Measurements from ENCODE around the gene GAB4.

The GAB4 gene

GRCh38 chr22:16987822-16988221 is 20.2 kb downstream of the GAB4 start:
- DNase-seq: no peak

- DNase-seq: no peak
Observed at GRCh38 chr22:16975155-16975885, 32.7 kb downstream of the GAB4 start.

- DNase-seq: no peak
Observed at GRCh38 chr22:16974298-16975084, 33.5 kb downstream of the GAB4 start.

DNA sequence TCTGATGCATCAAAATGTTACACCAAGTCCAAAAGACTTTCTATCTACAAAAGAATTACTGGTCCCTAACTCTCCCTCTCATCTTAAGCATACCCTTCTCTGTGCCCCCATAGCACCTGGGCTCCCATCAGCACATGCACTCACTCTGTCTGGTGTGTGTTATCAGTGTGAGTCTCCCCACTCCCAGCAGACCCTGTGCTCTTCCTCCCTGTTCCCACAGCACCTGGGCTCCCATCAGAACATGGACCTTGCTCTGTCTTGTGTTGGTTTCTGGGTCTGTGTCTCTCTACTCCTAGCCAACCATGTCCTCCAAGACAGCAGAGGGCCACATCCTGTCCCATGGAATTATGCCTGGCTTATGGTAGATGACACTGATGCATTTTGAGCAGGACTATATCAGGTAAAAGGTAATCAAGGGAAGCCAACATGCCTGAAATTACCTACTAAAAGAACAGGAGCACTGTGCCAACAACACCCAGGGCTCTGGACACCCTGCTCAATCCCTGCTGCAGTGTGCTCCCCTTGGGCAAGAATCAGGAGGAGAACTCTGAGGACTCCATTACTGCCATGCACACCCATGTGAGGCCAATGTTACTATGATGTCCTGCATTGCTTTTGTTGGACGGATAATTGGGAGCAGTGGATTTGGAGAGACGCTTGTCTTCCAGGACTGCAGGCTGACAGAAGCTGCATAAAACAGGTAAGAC is 34.3 kb downstream of the GAB4 start:
- DNase-seq: no peak

DNA sequence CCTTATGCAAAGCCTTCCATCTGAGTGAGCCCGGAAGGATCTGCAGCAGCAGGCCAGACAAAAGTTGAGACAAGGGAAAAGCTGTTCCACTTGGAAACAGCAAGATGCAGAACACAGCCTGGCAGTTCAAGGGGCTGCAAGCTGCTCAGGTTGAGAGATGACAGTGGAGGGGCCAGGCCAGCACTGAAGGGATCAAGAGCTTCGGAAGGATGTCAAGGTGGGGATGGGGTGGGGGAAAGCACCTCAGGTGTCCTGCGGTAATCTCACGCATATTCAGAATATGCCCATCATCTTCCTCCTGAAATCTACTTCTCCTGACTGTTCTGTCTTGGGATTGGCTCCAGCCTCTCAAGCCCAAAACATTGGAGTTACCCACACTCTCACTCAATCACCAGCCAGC is 35.7 kb downstream of the GAB4 start:
- DNase-seq: no peak

GRCh38 chr22:16970446-16970845 is 37.6 kb downstream of the GAB4 start:
- DNase-seq: no peak

GRCh38 chr22:16969508-16970327 is 38.3 kb downstream of the GAB4 start:
- DNase-seq: no peak

DNA sequence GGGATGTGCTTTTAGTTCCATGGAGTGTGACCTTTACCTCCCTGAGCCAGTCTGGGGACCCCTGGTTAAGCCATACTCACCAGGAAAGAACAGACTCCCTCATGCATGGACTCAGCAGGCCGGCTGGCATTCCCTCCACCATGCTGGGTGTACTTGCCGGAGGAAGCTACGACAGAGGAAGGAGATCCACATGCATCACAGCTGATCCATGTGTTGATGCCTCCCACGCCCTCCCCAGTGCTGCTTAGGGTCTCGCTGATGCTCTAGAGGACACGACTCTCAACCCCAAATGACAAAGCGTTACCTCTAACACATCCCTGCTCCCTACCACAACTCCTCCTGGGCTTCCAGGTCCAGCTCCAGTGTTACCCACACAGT is 39.8 kb downstream of the GAB4 start:
- DNase-seq: no peak

DNA sequence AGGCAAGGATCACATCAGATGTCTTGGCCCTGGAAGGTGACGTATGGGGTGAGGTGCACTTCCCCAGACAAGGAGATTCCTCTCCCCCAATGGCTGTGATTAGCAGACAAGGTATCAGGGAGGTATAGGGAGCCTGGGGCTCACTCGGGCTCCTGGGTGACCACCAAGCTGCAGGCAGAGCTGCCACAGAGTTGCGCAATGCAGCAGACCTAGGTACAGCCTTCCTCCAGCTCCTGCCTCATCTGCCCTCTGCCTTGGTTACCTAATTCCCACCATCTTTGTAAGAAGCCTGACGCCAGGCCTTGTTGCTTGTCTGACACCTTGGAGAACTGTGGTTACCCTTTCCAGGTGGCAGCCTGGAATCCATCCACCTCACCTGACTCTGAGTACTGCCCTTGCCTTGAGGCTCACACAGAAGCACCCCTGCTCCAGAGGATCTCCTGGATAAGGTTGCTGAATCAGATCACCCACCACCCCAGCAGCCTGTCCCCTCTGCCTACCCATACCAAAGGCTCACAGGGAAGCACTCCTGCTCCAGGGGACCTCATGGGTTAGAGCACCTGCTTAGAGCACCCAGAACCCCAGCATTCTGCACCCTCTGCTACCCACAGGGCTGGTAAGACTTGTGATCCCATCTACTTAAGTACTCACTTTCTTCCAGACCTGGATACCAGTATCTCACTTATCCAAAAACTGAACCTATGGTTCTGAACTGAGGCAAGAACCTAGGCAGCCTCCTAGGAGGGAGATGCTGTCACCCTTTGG is 40.4 kb downstream of the GAB4 start:
- DNase-seq: no peak

GRCh38 chr22:16966251-16966650 is 41.8 kb downstream of the GAB4 start:
- DNase-seq: no peak

DNA sequence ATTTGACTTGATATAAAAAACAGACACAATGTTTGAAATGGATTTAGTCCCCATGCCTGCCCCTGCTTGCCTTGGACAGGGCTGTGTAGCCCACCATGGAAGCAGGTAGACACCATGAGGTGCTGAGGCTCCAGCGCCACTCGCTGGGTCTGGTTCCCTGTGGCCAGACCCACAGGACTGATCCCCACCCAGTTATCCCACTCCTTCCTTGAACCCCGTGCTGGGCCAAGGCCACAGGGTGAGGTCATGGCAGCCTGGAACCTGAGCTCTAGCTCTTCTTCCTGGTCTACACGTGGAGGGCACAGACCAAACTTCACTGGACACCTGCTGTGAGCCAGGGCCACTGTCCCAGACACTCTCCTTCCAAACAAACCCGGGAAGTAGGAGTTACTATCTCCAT is 42.5 kb downstream of the GAB4 start:
- no peak for DNase-seq

DNA sequence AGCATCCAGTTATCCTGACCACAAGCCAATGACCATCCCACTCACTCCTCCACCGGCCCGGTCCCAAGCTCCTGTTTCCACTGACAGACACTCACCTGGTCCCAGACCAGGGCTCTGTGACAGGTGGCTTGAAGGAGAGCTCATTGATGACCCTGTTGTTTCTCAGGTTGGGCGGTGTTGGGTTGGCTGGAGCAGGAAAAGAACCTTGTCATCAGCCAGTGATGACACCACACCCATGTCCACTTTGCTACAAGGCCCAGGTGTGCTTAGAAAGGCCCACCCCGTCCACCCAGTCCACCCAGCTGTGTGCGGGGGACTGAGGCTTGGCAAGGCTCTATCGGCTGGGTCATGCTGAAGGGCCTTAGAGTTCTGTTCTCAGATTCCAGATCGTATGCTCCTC is 42.9 kb downstream of the GAB4 start:
- DNase-seq: no peak

GRCh38 chr22:16964366-16964765 is 43.7 kb downstream of the GAB4 start:
- no peak for DNase-seq

GRCh38 chr22:16963189-16963945 is 44.7 kb downstream of the GAB4 start:
- no peak for DNase-seq

DNA sequence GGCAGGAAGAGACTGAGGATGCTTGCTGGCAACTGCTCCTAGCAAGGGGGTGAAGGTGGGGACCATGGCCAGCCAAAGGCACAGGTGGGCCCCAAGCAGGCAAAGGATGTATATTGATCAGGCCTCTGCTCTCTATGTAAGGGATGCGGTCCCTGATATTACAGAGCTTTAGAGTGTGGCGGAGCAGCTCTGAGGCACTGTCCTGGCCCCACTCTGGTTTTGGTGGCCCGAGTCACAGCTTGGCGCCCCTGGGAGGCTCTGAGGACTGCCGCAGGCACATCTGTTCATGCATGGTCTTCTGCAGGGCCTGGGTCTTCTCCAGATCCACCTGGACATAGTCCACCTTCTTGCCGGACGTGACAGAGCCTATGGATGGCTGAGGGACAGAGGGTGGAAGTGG is 45.5 kb downstream of the GAB4 start:
- no peak for DNase-seq

DNA sequence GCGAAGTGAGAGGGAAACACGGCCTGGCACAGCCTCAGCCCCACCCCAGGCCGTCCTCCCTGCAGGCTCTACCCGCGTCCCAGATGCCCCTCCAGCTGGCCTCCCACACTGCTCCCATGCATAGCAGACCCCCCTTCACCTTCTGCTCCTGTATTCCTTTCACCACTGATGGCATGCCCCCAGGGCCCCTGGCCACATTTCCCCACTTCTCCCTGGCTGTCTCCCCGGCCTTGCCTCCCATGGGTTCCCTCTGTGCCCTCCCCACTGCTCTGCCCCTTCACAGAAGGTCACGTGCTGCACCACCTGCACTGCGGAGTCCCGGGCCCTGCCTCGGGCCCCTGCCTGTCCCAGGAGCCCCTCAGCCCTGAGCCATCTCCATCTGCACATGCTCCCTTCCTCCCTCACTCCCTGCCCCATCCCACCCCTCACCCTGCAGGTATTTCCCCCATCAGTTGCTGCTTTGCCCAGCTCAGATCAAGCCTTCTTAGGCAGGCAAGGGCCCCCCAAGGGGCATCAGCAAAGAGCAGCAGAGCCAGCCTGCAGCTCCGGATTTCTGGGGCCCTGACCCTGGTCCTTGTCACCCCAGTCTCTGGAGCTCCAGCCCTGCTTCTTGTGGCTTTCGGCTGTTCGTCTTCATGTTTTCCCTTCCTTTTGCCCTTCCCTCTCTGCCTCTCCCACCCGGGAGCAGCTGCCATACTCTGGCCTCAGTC is 46.4 kb downstream of the GAB4 start:
- DNase-seq: no peak

DNA sequence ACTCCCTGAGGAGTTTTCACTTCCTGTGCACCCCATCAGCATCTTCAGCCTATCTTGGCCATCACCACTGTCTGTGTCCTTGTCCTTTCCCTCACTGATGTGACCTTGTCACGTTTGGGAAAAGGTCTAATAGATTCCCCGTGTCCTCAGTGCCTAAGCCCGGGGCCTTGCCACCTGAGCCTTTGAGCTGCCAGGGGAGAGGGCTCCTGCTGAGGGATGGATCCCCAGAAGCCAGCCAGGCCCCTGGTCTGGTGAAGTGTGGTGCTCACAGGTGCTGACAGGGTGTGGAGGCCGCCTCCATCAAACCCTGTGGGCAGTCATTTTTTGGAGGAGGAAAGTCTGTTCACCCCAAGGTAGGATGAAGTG is 47.2 kb downstream of the GAB4 start:
- no peak for DNase-seq

GRCh38 chr22:16960220-16960883 is 47.7 kb downstream of the GAB4 start:
- DNase-seq: no peak

DNA sequence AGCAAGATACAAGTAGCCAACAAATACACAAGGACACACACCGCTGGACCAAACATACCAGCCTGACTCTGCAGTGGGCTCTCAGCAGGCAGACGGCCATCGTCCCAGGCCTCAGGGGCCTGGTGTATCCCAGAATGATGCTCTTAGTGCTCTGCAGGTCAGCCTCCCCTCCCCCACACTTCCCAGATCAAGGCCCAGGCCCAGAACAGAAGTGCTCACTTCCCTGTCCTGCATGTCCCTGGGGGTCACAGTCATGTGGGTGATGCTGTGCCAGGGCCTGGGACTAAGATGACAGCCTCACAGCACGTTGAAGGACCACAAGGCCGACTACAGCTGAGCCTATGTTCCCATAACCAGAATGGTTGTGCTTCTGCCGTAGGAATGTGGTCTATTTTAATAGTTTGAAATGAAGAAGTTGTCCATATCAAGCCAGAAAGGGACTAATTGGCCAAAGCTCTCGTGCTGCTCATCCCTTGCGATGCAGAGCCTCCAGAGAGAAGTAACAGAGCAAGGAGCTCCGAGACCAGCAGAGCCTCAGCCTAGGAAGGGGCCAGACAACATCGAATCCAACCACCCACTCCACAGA is 48.6 kb downstream of the GAB4 start:
- no peak for DNase-seq

- DNase-seq: no peak
Observed at GRCh38 chr22:16958475-16958874, 49.5 kb downstream of the GAB4 start.

All from EL (cell line).